Keratinocyte (primary cell): ENCODE measurements around the gene ABHD8. TPM values are rescaled to one million over a fixed set of nuclear protein-coding genes. Genes with fewer than 3 reads are reported as not detected.
A peak's percentile ranks its signal among the peaks of the same experiment; 100 is the strongest.

Source experiments
- DNase-seq: peaks from one replicate; pipeline ENCODE4 v3.0.0-alpha.2; 2011; ENCODE audit warnings: low read depth, missing footprints, low spot score
- FAIRE-seq: peaks from 2 replicates; lab custom pipeline; 2011; peaks lifted over from hg19 to GRCh38; lab: Jason Lieb, UNC
- H2AFZ ChIP-seq: 2 replicates; pipeline ENCODE4 v1.6.0; 2012; ENCODE audit warnings: low read length, control low read depth, inconsistent platforms; ENCODE audit not compliant: control insufficient read depth
- H3K27ac ChIP-seq: 2 replicates; pipeline ENCODE4 v1.5.1; 2011; ENCODE audit warnings: low read length; ENCODE audit not compliant: control insufficient read depth, insufficient read depth
- H3K27me3 ChIP-seq: 3 replicates; pipeline ENCODE4 v1.6.0; 2011; ENCODE audit warnings: low read length; ENCODE audit not compliant: control insufficient read depth, insufficient read depth; ENCODE audit errors: extremely low read depth
- H3K36me3 ChIP-seq, 2 experiments: 2 replicates in 1 of 2; 3 replicates in 1 of 2; pipeline ENCODE4 v1.5.1; 2011; ENCODE audit warnings: low read length in 2 of 2, mild to moderate bottlenecking in 1 of 2; ENCODE audit not compliant: control insufficient read depth in 2 of 2, insufficient read depth in 2 of 2; ENCODE audit errors: extremely low read depth in 1 of 2
- H3K4me1 ChIP-seq: 3 replicates; pipeline ENCODE4 v1.5.1; 2011; ENCODE audit warnings: low read length; ENCODE audit not compliant: control insufficient read depth, insufficient read depth; ENCODE audit errors: extremely low read depth
- H3K4me2 ChIP-seq: 3 replicates; pipeline ENCODE4 v1.6.0; 2011; ENCODE audit warnings: low read depth, low read length; ENCODE audit not compliant: control insufficient read depth, insufficient read depth; ENCODE audit errors: extremely low read depth
- H3K4me3 ChIP-seq, 3 experiments: fragments of 200-600 bp in 1 of 3; sonication (generic) in 1 of 3; 2 replicates in 2 of 3; 3 replicates in 1 of 3; pipeline ENCODE4 v1.5.1; 2011 to 2016; ENCODE audit warnings: low read length in 3 of 3, mild to moderate bottlenecking in 3 of 3, control low read depth in 2 of 3, inconsistent platforms in 1 of 3, low read depth in 1 of 3, mixed read lengths in 1 of 3, mixed run types in 1 of 3, moderate library complexity in 1 of 3; ENCODE audit not compliant: control insufficient read depth in 2 of 3, insufficient read depth in 2 of 3; ENCODE audit errors: extremely low read depth in 1 of 3
- H3K79me2 ChIP-seq: 2 replicates; pipeline ENCODE4 v1.6.0; 2012; ENCODE audit warnings: low read length; ENCODE audit not compliant: control insufficient read depth, insufficient read depth
- H3K9ac ChIP-seq: 3 replicates; pipeline ENCODE4 v1.6.0; 2011; ENCODE audit warnings: low read length; ENCODE audit not compliant: control insufficient read depth, insufficient read depth; ENCODE audit errors: extremely low read depth
- H3K9me1 ChIP-seq: 3 replicates; pipeline ENCODE4 v1.6.0; 2011; ENCODE audit warnings: low read length; ENCODE audit not compliant: control insufficient read depth, insufficient read depth; ENCODE audit errors: extremely low read depth
- H3K9me3 ChIP-seq: 2 replicates; pipeline ENCODE4 v1.5.1; 2012; ENCODE audit warnings: low read depth, low read length; ENCODE audit not compliant: control insufficient read depth
- H4K20me1 ChIP-seq: 3 replicates; pipeline ENCODE4 v1.6.0; 2011; ENCODE audit warnings: low read length; ENCODE audit not compliant: control insufficient read depth, insufficient read depth; ENCODE audit errors: extremely low read depth
- EZH2 ChIP-seq: IDR thresholded peaks from one replicate; pipeline ENCODE4 v1.6.1; 2012; ENCODE audit warnings: inconsistent platforms, mild to moderate bottlenecking, low read length, moderate library complexity
- dilution Hi-C: fragments of 300-500 bp; cut with MboI; formaldehyde crosslinking; loops from one replicate; pipeline ENCODE4 v1.7.0; 2020; ENCODE audit warnings: low sequenced_read_pairs; ENCODE audit not compliant: extremely low pct_ligation_motif_present
- polyA plus RNA-seq, 5 experiments: library from polyadenylated mRNA; depleted of rRNA in 3 of 5; stranded (reverse) in 3 of 5; stranded (forward) in 1 of 5; unstranded in 1 of 5; fragments of >200 nt; gene quantifications; 1 replicate in 1 of 5; 2 replicates in 3 of 5; 3 replicates in 1 of 5; pipeline versions ENCODE4 v1.2.1 to v1.2.3, GENCODE V29; 2011 to 2012; ENCODE audit warnings: missing spikeins in 2 of 5, low read depth in 1 of 5, low replicate concordance in 1 of 5
- TF ChIP-seq, protein P1 (sequence below), 3 experiments: IDR thresholded peaks in 1 of 3; conservative IDR thresholded peaks in 1 of 3; optimal IDR thresholded peaks in 1 of 3; 2 replicates in 2 of 3; 3 replicates in 1 of 3; pipeline versions ENCODE3 to v1.5.1; 2011; ENCODE audit warnings: low read length in 3 of 3, mild to moderate bottlenecking in 3 of 3, moderate library complexity in 2 of 3, control low read depth in 1 of 3, inconsistent platforms in 1 of 3; ENCODE audit not compliant: insufficient read depth in 2 of 3; ENCODE audit errors: extremely low read depth in 1 of 3

The ABHD8 gene
- polyA plus RNA-seq, 1 donor (not counting 4 experiments of a cell fraction or from before 2014, with no cell fraction given) = 4.1 TPM

- no peak overlapping the region for H2AFZ ChIP-seq
- peaks cover 4% of the 10 kb centered on the region for H4K20me1 ChIP-seq
- no peak overlapping the region for H3K27ac ChIP-seq
- DNase-seq (no peak), FAIRE-seq (no peak)
- H3K4me1 ChIP-seq = peaks cover 23% of the 10 kb centered on the region
- no peak overlapping the region for H3K9ac ChIP-seq
- dilution Hi-C loops = no loop called here
- peaks cover 51% of the 10 kb centered on the region for H3K79me2 ChIP-seq
- no peaks in the 10 kb centered on the region for H3K9me1 ChIP-seq
- TF ChIP-seq EZH2 = no peak
- TF ChIP-seq, protein P1, sequence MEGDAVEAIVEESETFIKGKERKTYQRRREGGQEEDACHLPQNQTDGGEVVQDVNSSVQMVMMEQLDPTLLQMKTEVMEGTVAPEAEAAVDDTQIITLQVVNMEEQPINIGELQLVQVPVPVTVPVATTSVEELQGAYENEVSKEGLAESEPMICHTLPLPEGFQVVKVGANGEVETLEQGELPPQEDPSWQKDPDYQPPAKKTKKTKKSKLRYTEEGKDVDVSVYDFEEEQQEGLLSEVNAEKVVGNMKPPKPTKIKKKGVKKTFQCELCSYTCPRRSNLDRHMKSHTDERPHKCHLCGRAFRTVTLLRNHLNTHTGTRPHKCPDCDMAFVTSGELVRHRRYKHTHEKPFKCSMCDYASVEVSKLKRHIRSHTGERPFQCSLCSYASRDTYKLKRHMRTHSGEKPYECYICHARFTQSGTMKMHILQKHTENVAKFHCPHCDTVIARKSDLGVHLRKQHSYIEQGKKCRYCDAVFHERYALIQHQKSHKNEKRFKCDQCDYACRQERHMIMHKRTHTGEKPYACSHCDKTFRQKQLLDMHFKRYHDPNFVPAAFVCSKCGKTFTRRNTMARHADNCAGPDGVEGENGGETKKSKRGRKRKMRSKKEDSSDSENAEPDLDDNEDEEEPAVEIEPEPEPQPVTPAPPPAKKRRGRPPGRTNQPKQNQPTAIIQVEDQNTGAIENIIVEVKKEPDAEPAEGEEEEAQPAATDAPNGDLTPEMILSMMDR (optimal IDR thresholded peaks at IDR 0.05 in 1 of 3, IDR thresholded peaks at IDR 0.05 in 1 of 3, conservative IDR thresholded peaks at IDR 0.05 in 1 of 3; ENCODE audit: extremely low read depth in 1 of 3, insufficient read depth in 2 of 3, low read length in 3 of 3) = no peak
- no peak overlapping the region for H3K4me2 ChIP-seq
- no peaks in the 10 kb centered on the region for H3K27me3 ChIP-seq
- H3K9me3 ChIP-seq = no peaks in the 10 kb centered on the region
- H3K36me3 ChIP-seq = peaks cover 17 to 26% of the 10 kb centered on the region in 2 experiments
- H3K4me3 ChIP-seq = no peak overlapping the region
These were observed 10.9 kb upstream of the ABHD8 start for GRCh38 chr19:17314007-17314593.

- FAIRE-seq (no peak), DNase-seq (no peak)
- H2AFZ ChIP-seq = no peak overlapping the region
- peaks cover 4% of the 10 kb centered on the region for H4K20me1 ChIP-seq
- dilution Hi-C loops = no loop called here
- peaks cover 17 to 24% of the 10 kb centered on the region in 2 experiments for H3K36me3 ChIP-seq
- peak overlapping the region in 2 of 3 experiments; percentile 2 to 21 for H3K4me3 ChIP-seq
- peak overlapping the region; percentile 59 for H3K9ac ChIP-seq
- peak overlapping the region; percentile 54 for H3K4me2 ChIP-seq
- H3K27me3 ChIP-seq = no peaks in the 10 kb centered on the region
- TF ChIP-seq, protein P1 (optimal IDR thresholded peaks at IDR 0.05 in 1 of 3, IDR thresholded peaks at IDR 0.05 in 1 of 3, conservative IDR thresholded peaks at IDR 0.05 in 1 of 3; ENCODE audit: extremely low read depth in 1 of 3, insufficient read depth in 2 of 3, low read length in 3 of 3) = no peak
- TF ChIP-seq EZH2 = no peak
- H3K79me2 ChIP-seq = peaks cover 51% of the 10 kb centered on the region
- H3K4me1 ChIP-seq = peaks cover 23% of the 10 kb centered on the region
- H3K27ac ChIP-seq = peak overlapping the region; percentile 73
- H3K9me1 ChIP-seq = no peaks in the 10 kb centered on the region
- no peaks in the 10 kb centered on the region for H3K9me3 ChIP-seq
These were observed 9.2 kb upstream of the ABHD8 start for GRCh38 chr19:17312189-17313113.
